GM19043 (cell line): Measurements from ENCODE around the gene COLQ.
"Not testable (repeated sequence)": the region's sequence is repeated elsewhere in the genome, so short reads cannot be mapped to it uniquely, and the experiment has no call there.

ENCODE experiments used
- ATAC-seq: cut with Tn5 transposase; IDR thresholded peaks from one replicate; pipeline ENCODE4 v1.9.1; 2021; ENCODE audit warnings: low read depth; ENCODE audit not compliant: unreplicated experiment

COLQ gene

GRCh38 chr3:15521573-15521965 lies at the start of gene COLQ:
Gene COLQ (minus strand): TSS chr3:15521706. CDS start chr3:15521625, 81 bp downstream.
- ATAC-seq = no peak

GRCh38 chr3:15563190-15563589 lies 41.7 kb upstream of the COLQ start:
- no peak for ATAC-seq

GRCh38 chr3:15562560-15562959 lies 41.1 kb upstream of the COLQ start:
- ATAC-seq = no peak

GRCh38 chr3:15558581-15558980 lies 37.1 kb upstream of the COLQ start:
- no peak for ATAC-seq

GRCh38 chr3:15557511-15557946 lies 36.0 kb upstream of the COLQ start:
- peak; percentile 73 for ATAC-seq

- peak; percentile 85 for ATAC-seq
Observed at GRCh38 chr3:15556512-15556911, 35.0 kb upstream of the COLQ start.

GRCh38 chr3:15553749-15554148 lies 32.2 kb upstream of the COLQ start:
- no peak for ATAC-seq

- no peak for ATAC-seq
Observed at GRCh38 chr3:15551902-15552301, 30.4 kb upstream of the COLQ start.

- no peak for ATAC-seq
Observed at GRCh38 chr3:15549846-15550245, 28.3 kb upstream of the COLQ start.

GRCh38 chr3:15542614-15543013 lies 21.1 kb upstream of the COLQ start:
- no peak for ATAC-seq

- no peak for ATAC-seq
Observed at GRCh38 chr3:15541371-15541770, 19.9 kb upstream of the COLQ start.

GRCh38 chr3:15539066-15539465 lies 17.6 kb upstream of the COLQ start:
- ATAC-seq = no peak

- ATAC-seq = no peak
Observed at GRCh38 chr3:15538345-15538744, 16.8 kb upstream of the COLQ start.

GRCh38 chr3:15536856-15537255 lies 15.3 kb upstream of the COLQ start:
- ATAC-seq = no peak

- ATAC-seq = no peak
Observed at GRCh38 chr3:15535732-15536131, 14.2 kb upstream of the COLQ start.

GRCh38 chr3:15532614-15533013 lies 11.1 kb upstream of the COLQ start:
- ATAC-seq = not testable (repeated sequence)

- no peak for ATAC-seq
Observed at GRCh38 chr3:15531346-15531745, 9.8 kb upstream of the COLQ start.

GRCh38 chr3:15528854-15529537 lies 7.5 kb upstream of the COLQ start:
- ATAC-seq = no peak

- ATAC-seq = no peak
Observed at GRCh38 chr3:15527031-15527459, 5.5 kb upstream of the COLQ start.

- no peak for ATAC-seq
Observed at GRCh38 chr3:15525790-15526189, 4.3 kb upstream of the COLQ start.

- ATAC-seq = no peak
Observed at GRCh38 chr3:15523660-15524417, 2.3 kb upstream of the COLQ start.

GRCh38 chr3:15522016-15522415 lies 510 bp upstream of the COLQ start:
- no peak for ATAC-seq
